ENCODE data around the gene SPNS3. TPM values are rescaled to one million over a fixed set of nuclear protein-coding genes. Genes with fewer than 3 reads are reported as not detected.

Gene SPNS3
- total RNA-seq, 1 donor from 2014 or later, result 0.34 TPM

DNA sequence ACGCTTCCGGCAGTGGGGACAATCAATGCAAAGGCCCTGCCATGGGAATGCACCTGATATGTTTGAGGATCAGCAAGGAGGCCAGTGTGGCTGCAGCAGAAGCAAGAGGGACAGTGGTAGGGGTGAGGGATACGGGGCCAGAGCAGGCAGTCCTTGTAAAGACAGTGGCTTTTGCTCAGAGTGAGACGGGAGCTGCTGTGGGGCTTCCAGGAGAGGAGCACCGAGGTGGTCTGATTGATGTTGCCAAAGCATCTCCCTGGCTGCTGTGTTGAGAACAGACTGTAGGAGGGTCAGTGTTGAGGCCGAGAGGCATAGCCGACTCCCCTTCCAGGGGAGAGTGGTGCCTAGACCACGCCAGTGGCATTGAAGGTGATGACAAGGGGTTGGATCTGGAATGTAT lies 53.6 kb downstream of the SPNS3 start:
- Mint-ChIP-seq H3K4me3 (no peak overlapping the region), H3K27ac (no peak overlapping the region), H3K9me3 (no peaks in the 10 kb centered on the region), H3K4me1 (ENCODE audit: unreplicated experiment) (peaks cover 4% of the 10 kb centered on the region), H3K27me3 (peaks cover 4% of the 10 kb centered on the region), H3K36me3 (no peaks in the 10 kb centered on the region)
- TF ChIP-seq, protein P1, sequence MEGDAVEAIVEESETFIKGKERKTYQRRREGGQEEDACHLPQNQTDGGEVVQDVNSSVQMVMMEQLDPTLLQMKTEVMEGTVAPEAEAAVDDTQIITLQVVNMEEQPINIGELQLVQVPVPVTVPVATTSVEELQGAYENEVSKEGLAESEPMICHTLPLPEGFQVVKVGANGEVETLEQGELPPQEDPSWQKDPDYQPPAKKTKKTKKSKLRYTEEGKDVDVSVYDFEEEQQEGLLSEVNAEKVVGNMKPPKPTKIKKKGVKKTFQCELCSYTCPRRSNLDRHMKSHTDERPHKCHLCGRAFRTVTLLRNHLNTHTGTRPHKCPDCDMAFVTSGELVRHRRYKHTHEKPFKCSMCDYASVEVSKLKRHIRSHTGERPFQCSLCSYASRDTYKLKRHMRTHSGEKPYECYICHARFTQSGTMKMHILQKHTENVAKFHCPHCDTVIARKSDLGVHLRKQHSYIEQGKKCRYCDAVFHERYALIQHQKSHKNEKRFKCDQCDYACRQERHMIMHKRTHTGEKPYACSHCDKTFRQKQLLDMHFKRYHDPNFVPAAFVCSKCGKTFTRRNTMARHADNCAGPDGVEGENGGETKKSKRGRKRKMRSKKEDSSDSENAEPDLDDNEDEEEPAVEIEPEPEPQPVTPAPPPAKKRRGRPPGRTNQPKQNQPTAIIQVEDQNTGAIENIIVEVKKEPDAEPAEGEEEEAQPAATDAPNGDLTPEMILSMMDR (conservative IDR thresholded peaks at IDR 0.05), result no peak
- no peak for DNase-seq (ENCODE audit: extremely low spot score, unreplicated experiment)

DNA sequence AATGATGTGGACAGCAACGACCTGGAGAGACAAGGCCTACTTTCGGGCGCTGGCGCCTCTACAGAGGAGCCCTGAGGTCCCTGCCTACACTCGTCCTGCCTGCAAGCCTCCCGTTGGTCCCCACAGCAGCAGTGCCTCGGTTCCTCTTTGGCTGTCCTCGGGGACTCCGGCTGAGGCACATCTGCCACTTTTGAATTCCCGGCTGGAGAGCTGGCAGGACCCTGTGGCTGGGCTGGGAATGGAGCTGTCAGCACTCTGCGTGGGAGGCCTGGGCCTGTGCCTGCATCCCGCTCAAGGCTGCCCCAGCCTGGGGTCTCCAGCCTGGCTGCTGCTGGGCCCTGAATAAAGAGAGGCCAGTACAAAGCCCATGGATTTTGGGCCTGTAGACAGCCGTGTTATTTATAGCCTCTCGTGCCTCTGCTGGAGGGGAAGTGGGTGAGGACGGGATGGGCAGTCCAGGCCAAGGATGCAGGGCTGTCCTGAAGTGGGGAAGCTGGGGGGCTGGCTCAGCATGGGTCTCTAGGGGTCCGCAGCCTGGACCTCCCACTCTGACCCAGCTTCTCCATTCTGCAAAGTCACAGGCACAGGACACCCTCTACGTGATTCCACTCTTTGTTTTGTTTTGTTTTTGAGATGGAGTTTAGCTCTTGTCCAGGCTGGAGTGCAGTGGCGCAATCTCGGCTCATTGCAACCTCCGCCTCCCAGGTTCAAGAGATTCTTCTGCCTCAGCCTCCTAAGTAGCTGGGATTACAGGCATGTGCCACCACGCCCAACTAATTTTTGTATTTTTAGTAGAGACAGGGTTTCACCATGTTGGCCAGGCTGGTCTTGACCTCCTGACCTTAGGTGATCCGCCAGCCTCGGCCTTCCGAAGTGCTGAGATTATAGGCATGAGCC lies 54.3 kb downstream of the SPNS3 start:
- Mint-ChIP-seq H3K4me1 (ENCODE audit: unreplicated experiment) (peaks cover 7% of the 10 kb centered on the region), H3K36me3 (no peaks in the 10 kb centered on the region), H3K4me3 (no peak overlapping the region), H3K27me3 (peaks cover 4% of the 10 kb centered on the region), H3K9me3 (no peaks in the 10 kb centered on the region), H3K27ac (no peak overlapping the region)
- no peak for DNase-seq (ENCODE audit: extremely low spot score, unreplicated experiment)
- TF ChIP-seq, protein P1 (conservative IDR thresholded peaks at IDR 0.05), result no peak

DNA sequence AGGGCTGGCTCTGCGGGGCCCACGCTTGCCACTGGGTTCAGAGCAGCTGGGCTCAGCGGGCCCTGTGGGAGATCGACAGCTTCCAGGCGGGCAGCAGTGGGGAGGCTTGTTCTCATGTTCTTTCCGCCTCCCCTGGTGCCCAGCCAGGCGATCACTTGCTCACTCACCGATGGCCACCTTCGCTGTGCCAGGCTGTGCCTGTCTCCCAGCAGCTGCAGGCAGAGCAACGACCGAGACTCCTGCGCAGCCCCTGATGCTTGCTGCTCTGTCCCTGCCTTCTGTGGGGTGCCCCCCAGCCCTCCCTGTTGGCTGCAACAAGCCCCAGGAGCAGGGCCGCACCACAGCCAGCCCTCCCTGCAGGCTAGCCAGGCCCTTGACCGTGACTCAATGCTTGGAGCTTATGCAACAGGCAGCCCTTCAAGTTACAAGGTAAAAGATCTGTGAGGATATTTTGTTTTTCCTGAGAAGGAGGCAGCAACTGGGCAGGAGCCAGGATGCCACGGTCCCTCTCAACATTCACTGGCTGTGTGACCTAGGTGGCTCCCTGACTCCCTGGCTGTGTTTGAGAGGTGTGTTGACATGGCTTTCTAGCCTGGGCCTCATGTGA lies 55.4 kb downstream of the SPNS3 start:
- H3K9me3 Mint-ChIP-seq, result no peaks in the 10 kb centered on the region
- no peak overlapping the region for H3K27ac Mint-ChIP-seq
- peaks cover 13% of the 10 kb centered on the region for H3K4me1 Mint-ChIP-seq (ENCODE audit: unreplicated experiment)
- H3K27me3 Mint-ChIP-seq, result peaks cover 3% of the 10 kb centered on the region
- DNase-seq (ENCODE audit: extremely low spot score, unreplicated experiment), result no peak
- TF ChIP-seq, protein P1 (conservative IDR thresholded peaks at IDR 0.05), result no peak
- no peaks in the 10 kb centered on the region for H3K36me3 Mint-ChIP-seq
- no peak overlapping the region for H3K4me3 Mint-ChIP-seq

DNA sequence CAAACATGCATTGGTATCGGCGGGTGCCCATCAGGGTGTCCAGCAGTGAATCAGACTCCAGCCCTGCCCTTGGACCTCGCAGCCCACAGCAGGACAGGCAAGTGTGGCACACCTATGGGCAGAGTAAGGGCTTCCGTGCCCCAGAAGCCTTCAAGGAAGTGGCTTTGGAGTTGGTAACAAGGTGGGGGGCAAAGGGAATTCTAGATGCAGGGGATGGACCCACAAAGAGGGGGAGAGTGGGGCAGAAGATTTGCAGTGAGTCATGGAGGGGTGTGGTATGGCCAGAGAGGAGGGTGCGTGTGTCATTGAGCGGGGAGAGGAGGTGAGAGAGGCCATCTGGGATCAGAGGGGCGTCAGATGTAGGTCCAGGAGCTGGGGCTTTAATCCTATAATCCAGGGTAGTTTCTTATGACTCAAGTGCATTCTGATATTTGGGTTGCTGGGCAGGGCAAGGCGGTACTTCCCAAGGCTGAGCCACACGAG lies 56.4 kb downstream of the SPNS3 start:
- H3K4me1 Mint-ChIP-seq (ENCODE audit: unreplicated experiment), result peaks cover 13% of the 10 kb centered on the region
- H3K4me3 Mint-ChIP-seq, result no peak overlapping the region
- no peaks in the 10 kb centered on the region for H3K9me3 Mint-ChIP-seq
- no peak for DNase-seq (ENCODE audit: extremely low spot score, unreplicated experiment)
- peak overlapping the region; percentile 83 for H3K27ac Mint-ChIP-seq
- H3K27me3 Mint-ChIP-seq, result peaks cover 3% of the 10 kb centered on the region
- H3K36me3 Mint-ChIP-seq, result no peaks in the 10 kb centered on the region
- TF ChIP-seq, protein P1 (conservative IDR thresholded peaks at IDR 0.05), result no peak

DNA sequence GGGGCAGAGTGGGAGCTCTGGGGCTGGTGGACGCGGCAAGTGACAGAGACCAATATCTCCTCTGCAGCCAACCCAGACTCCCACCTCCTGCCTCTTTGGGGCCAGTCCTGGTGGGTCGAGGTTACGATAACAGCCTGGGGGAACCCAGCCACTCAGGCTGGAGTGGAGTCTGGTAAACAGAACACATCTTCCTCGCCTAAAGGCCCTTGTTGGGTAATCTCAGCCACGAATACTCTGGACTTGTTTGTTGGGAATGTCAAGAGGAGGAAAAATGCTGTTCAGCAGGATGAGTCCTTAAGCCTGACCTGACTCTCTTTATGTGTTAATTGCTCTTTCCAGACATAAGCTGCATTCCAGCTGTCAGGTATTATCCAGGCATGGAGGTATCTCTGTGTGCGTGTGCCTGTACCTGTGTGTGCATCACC lies 56.9 kb downstream of the SPNS3 start:
- no peaks in the 10 kb centered on the region for H3K9me3 Mint-ChIP-seq
- no peak for DNase-seq (ENCODE audit: extremely low spot score, unreplicated experiment)
- H3K36me3 Mint-ChIP-seq, result no peaks in the 10 kb centered on the region
- no peak overlapping the region for H3K4me3 Mint-ChIP-seq
- H3K4me1 Mint-ChIP-seq (ENCODE audit: unreplicated experiment), result peaks cover 13% of the 10 kb centered on the region
- H3K27me3 Mint-ChIP-seq, result peaks cover 3% of the 10 kb centered on the region
- TF ChIP-seq, protein P1 (conservative IDR thresholded peaks at IDR 0.05), result no peak
- H3K27ac Mint-ChIP-seq, result peak overlapping the region; percentile 83

Measured in type B pancreatic cell (in vitro differentiated cells).